Prostate gland (tissue), 2 donors: ENCODE data around the gene ADAM15.

Source experiments
- POLR2A ChIP-seq: fragments of 450-650 bp; IDR thresholded peaks from one replicate; pipeline ENCODE4 v1.6.1; 2016; ENCODE audit warnings: antibody characterized with exemption, mild to moderate bottlenecking
- POLR2AphosphoS5 ChIP-seq: sonication (generic); formaldehyde crosslinking; IDR thresholded peaks from one replicate; pipeline ENCODE4 v1.6.1; 2017; ENCODE audit warnings: antibody characterized with exemption
- TF ChIP-seq, protein P1 (sequence below), 4 experiments: fragments of 200-600 bp in 2 of 4; fragments of 450-650 bp in 2 of 4; sonication (generic) in 2 of 4; IDR thresholded peaks; 1 replicate in 3 of 4; 2 replicates in 1 of 4; pipeline ENCODE4 v1.5.1; 2016 to 2019; ENCODE audit warnings: antibody characterized with exemption in 4 of 4, mild to moderate bottlenecking in 2 of 4, moderate library complexity in 2 of 4

DNA sequence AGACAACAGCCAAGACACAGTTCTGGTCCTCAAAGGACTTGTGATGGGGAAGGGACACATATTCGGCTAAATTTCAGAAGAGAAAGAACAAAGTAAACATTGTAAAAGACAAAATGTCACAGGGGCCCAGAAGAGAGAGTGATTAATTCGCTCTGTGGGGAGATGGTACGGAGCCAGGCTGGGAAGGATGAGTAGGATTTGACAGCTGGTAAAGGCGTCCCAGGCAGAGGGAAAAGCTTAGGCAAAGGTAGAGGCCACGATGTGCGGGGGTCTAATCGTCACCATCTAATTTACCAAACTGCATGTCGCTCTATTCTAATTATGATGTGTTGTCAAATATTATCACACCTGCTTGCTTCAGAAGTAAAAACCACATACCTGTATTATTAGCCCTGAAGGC, 59.3 kb downstream of the ADAM15 start:
- TF ChIP-seq, protein P1, sequence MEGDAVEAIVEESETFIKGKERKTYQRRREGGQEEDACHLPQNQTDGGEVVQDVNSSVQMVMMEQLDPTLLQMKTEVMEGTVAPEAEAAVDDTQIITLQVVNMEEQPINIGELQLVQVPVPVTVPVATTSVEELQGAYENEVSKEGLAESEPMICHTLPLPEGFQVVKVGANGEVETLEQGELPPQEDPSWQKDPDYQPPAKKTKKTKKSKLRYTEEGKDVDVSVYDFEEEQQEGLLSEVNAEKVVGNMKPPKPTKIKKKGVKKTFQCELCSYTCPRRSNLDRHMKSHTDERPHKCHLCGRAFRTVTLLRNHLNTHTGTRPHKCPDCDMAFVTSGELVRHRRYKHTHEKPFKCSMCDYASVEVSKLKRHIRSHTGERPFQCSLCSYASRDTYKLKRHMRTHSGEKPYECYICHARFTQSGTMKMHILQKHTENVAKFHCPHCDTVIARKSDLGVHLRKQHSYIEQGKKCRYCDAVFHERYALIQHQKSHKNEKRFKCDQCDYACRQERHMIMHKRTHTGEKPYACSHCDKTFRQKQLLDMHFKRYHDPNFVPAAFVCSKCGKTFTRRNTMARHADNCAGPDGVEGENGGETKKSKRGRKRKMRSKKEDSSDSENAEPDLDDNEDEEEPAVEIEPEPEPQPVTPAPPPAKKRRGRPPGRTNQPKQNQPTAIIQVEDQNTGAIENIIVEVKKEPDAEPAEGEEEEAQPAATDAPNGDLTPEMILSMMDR (IDR thresholded peaks at IDR 0.05) = no peak
- TF ChIP-seq POLR2AphosphoS5 (no peak), POLR2A (no peak)
